Prostate gland (tissue), 2 donors: ENCODE measurements around the gene ANKS1B. TPM values are rescaled to one million over a fixed set of nuclear protein-coding genes. Genes with fewer than 3 reads are reported as not detected.

Experiments
- DNase-seq: peaks from one replicate; pipeline ENCODE4 v3.0.0-alpha.2; 2019; ENCODE audit warnings: low spot score
- H3K27ac ChIP-seq, 2 donors: fragments of 200-600 bp; sonication (generic); 2 replicates each; pipeline ENCODE4 v1.5.1; 2017 to 2019
- H3K27me3 ChIP-seq: fragments of 200-600 bp; sonication (generic); replicated peaks from 2 replicates; pipeline ENCODE4 v1.5.1; 2019; ENCODE audit not compliant: insufficient read depth
- H3K36me3 ChIP-seq, 2 donors: fragments of 200-600 bp; sonication (generic); 1 replicate in 1 of 2; 2 replicates in 1 of 2; pipeline versions ENCODE4 v1.5.1 to v1.8.1; 2017 to 2019
- H3K4me1 ChIP-seq: fragments of 200-600 bp; sonication (generic); replicated peaks from 2 replicates; pipeline ENCODE4 v1.5.1; 2019
- H3K4me3 ChIP-seq, 2 donors: fragments of 200-600 bp; sonication (generic); 2 replicates each; pipeline ENCODE4 v1.5.1; 2017 to 2019
- H3K9me3 ChIP-seq: fragments of 200-600 bp; sonication (generic); 2 replicates; pipeline ENCODE4 v1.5.1; 2017
- POLR2A ChIP-seq: fragments of 450-650 bp; IDR thresholded peaks from one replicate; pipeline ENCODE4 v1.6.1; 2016; ENCODE audit warnings: antibody characterized with exemption, mild to moderate bottlenecking
- POLR2AphosphoS5 ChIP-seq: sonication (generic); formaldehyde crosslinking; IDR thresholded peaks from one replicate; pipeline ENCODE4 v1.6.1; 2017; ENCODE audit warnings: antibody characterized with exemption
- WGBS: methylation state at CpG from one replicate; pipeline ENCODE4 v1.1.5; 2018; 5-methylcytosine and 5-hydroxymethylcytosine counted together
- intact Hi-C: fragments of 100-400 bp; cut with DNase I; formaldehyde crosslinking; loops from one replicate; pipeline ENCODE4 v1.14.2; 2022
- total RNA-seq, 2 donors: library from RNA; depleted of rRNA; stranded (reverse); fragments of >200 nt; gene quantifications; one replicate each; pipeline ENCODE4 v1.1.0, GENCODE V29; 2016
- TF ChIP-seq, protein P1 (sequence below), 4 experiments: fragments of 200-600 bp in 2 of 4; fragments of 450-650 bp in 2 of 4; sonication (generic) in 2 of 4; IDR thresholded peaks; 1 replicate in 3 of 4; 2 replicates in 1 of 4; pipeline ENCODE4 v1.5.1; 2016 to 2019; ENCODE audit warnings: antibody characterized with exemption in 4 of 4, mild to moderate bottlenecking in 2 of 4, moderate library complexity in 2 of 4

ANKS1B gene
- total RNA-seq, 2 donors from 2014 or later, result 13.0 to 17.4 TPM

- Histone ChIP-seq H3K4me1 (no peaks in the 10 kb centered on the region), H3K9me3 (no peaks in the 10 kb centered on the region), H3K27me3 (no peaks in the 10 kb centered on the region), H3K27ac (no peak overlapping the region), H3K36me3 (no peaks in the 10 kb centered on the region), H3K4me3 (no peak overlapping the region)
- DNase-seq, result no peak
- intact Hi-C loops, result no loop called here
- WGBS, result 77% methylated on average over 2 of the region's 2 CpGs
- TF ChIP-seq POLR2A (no peak), POLR2AphosphoS5 (no peak)
- TF ChIP-seq, protein P1, sequence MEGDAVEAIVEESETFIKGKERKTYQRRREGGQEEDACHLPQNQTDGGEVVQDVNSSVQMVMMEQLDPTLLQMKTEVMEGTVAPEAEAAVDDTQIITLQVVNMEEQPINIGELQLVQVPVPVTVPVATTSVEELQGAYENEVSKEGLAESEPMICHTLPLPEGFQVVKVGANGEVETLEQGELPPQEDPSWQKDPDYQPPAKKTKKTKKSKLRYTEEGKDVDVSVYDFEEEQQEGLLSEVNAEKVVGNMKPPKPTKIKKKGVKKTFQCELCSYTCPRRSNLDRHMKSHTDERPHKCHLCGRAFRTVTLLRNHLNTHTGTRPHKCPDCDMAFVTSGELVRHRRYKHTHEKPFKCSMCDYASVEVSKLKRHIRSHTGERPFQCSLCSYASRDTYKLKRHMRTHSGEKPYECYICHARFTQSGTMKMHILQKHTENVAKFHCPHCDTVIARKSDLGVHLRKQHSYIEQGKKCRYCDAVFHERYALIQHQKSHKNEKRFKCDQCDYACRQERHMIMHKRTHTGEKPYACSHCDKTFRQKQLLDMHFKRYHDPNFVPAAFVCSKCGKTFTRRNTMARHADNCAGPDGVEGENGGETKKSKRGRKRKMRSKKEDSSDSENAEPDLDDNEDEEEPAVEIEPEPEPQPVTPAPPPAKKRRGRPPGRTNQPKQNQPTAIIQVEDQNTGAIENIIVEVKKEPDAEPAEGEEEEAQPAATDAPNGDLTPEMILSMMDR (IDR thresholded peaks at IDR 0.05), result no peak
These were observed 851.3 kb downstream of the ANKS1B start for GRCh38 chr12:99133401-99133800.

DNA sequence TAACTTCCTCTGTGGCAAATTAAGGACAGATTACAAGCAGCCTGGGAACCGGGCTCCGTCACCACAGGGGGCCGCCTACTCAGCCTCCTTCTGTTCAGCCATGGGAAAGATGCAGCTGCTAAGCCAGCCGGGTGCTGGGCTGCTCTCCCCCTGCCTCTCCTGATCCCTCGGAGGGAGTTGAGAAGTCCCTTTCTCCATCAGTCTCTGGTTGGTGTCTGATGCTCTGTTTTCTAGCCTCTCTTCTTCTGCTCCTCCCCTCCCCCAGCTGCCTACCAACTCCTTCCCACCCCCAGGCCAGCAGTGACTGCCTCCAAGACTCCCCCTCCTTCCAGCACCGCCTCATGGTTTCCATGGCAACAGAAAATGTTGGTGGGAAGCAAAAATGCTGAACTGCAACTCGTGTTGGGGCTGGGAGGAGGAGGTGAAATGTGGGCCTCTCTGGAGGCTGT, 853.0 kb downstream of the ANKS1B start:
- H3K36me3 ChIP-seq, result no peaks in the 10 kb centered on the region
- no peak for DNase-seq
- no peaks in the 10 kb centered on the region for H3K27me3 ChIP-seq
- WGBS, result 10% methylated on average over 7 of the region's 7 CpGs
- intact Hi-C loops, result no loop called here
- no peak overlapping the region for H3K4me3 ChIP-seq
- TF ChIP-seq POLR2AphosphoS5, result no peak
- TF ChIP-seq, protein P1 (IDR thresholded peaks at IDR 0.05), result no peak
- TF ChIP-seq POLR2A, result no peak
- H3K4me1 ChIP-seq, result no peaks in the 10 kb centered on the region
- H3K27ac ChIP-seq, result no peak overlapping the region
- H3K9me3 ChIP-seq, result no peaks in the 10 kb centered on the region

DNA sequence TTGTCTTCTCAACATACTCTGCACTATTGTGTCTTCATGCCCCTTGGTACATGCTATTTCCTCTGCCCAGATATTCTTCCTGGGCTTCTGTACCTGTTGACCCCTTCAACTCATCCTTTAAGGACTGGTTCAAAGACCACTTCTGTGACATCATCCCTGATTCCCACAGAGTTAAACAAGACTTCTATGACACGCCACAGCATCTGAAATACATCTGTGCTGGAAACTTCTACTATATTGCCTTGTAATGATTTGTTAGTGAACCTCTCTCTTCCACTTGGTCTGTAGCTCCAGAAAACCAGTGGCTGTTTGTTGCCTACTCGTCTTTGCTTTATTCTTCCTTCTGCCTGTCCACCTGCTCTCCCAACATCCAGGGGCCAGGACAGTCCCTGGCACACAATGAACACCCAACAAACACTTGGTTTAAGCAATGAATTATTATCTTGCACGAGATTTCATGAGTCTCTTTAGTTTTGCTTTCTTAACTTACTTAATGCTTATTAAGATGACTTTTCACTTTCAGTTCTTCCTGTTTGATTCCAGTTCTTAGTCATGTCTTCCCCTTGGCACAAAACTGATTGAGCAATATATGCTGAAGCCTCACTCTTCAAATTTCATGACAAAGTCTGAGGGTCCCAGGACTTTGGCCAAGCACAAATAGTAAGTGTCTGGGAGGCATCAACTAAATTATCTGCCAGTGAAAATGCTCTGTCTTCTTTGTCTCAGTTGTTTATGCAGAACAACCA, 853.8 kb downstream of the ANKS1B start:
- TF ChIP-seq, protein P1 (IDR thresholded peaks at IDR 0.05), result no peak
- TF ChIP-seq POLR2A (no peak), POLR2AphosphoS5 (no peak)
- no peak for DNase-seq
- 60% methylated on average over 3 of the region's 3 CpGs for WGBS
- no peak overlapping the region for H3K27ac ChIP-seq
- H3K9me3 ChIP-seq, result no peaks in the 10 kb centered on the region
- H3K36me3 ChIP-seq, result no peaks in the 10 kb centered on the region
- H3K27me3 ChIP-seq, result no peaks in the 10 kb centered on the region
- H3K4me3 ChIP-seq, result no peak overlapping the region
- intact Hi-C loops, result no loop called here
- H3K4me1 ChIP-seq, result no peaks in the 10 kb centered on the region

DNA sequence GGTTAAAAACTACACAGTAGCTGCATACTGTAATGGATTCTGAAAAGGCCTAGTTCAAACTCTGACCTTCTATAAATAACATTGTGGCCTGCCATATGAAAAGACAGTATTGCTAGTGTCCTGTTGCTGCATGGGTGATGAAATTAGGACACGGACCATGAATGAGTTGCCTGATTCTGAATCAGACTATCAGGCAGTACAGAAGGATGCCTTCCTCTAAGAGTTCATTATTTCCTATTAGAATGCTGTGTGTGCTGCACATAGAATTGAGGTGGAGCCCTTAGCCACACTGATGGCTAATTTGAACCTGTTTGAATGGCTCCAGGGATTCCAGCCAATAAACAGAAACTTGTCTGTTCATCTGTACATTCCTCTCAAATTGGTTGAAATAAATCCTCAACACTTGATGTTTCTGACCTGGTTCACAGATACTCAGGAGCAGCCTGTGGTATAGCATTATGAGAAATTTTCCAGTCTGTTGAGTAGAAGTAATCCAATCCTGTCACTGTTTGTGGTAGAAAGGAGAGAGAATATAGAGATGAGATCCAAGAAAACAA, 856.4 kb downstream of the ANKS1B start:
- DNase-seq, result no peak
- TF ChIP-seq POLR2AphosphoS5 (no peak), POLR2A (no peak)
- TF ChIP-seq, protein P1 (IDR thresholded peaks at IDR 0.05), result no peak
- no peaks in the 10 kb centered on the region for H3K27me3 ChIP-seq
- intact Hi-C loops, result no loop called here
- WGBS, result 23% methylated on average over 1 of the region's 1 CpG
- no peaks in the 10 kb centered on the region for H3K36me3 ChIP-seq
- no peaks in the 10 kb centered on the region for H3K4me1 ChIP-seq
- H3K27ac ChIP-seq, result no peak overlapping the region
- H3K4me3 ChIP-seq, result no peak overlapping the region
- H3K9me3 ChIP-seq, result no peaks in the 10 kb centered on the region

- H3K27ac ChIP-seq, result no peak overlapping the region
- no peaks in the 10 kb centered on the region for H3K27me3 ChIP-seq
- no peaks in the 10 kb centered on the region for H3K4me1 ChIP-seq
- intact Hi-C loops, result no loop called here
- WGBS, result 64% methylated on average over 2 of the region's 2 CpGs
- no peaks in the 10 kb centered on the region for H3K36me3 ChIP-seq
- H3K9me3 ChIP-seq, result no peaks in the 10 kb centered on the region
- DNase-seq, result no peak
- TF ChIP-seq POLR2A, result no peak
- TF ChIP-seq, protein P1 (IDR thresholded peaks at IDR 0.05), result no peak
- TF ChIP-seq POLR2AphosphoS5, result no peak
- no peak overlapping the region for H3K4me3 ChIP-seq
These were observed 861.8 kb downstream of the ANKS1B start for GRCh38 chr12:99122959-99123358.
